Measurements from ENCODE around the gene UNC13B.

DNA sequence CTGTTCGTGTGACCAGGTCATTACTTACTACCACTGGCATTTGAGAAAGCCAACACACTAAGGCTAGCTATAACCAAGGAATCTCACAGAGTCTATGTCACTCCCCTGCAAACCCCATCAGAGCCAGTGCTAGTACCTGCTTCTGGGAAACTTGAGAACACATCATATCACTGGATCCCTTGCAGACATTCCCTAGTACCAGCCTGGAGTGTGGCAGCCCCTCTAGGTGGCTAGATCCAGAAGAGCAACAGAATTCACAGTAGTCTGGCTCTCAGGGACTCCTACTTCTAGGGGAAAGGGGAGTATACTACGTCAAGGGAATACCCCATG lies 254.3 kb downstream of the UNC13B start:
- TF ChIP-seq POLR2A (IDR thresholded peaks at IDR 0.05) (no peak), CTCF (IDR thresholded peaks at IDR 0.05) (no peak), EP300 (IDR thresholded peaks at IDR 0.05) (no peak)
